ENCODE measurements around the gene CHD1L. TPM values are rescaled to one million over a fixed set of nuclear protein-coding genes. Genes with fewer than 3 reads are reported as not detected.

CHD1L gene
- polyA plus RNA-seq, 1 donor from 2014 or later: 29.5 TPM

DNA sequence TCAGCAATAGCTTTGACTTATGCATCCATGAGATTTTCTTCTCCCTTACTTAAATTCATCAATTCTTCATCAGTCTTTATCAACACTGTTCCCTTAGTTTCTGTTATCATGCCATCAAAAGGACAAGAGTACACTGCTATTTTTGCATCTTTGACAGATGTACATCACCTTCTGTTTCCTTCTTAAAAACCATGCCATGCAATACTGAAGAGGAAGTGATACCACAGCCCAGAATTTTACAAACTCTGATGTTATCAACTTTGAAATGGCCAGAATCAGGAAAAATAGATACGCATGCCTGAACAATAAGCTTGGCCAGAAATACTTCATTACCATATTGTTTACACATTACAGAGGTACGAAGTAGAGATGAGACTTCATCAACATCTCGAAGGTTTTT, 38.4 kb upstream of the CHD1L start:
- Histone ChIP-seq H3K27ac (ENCODE audit: low read length) (no peak overlapping the region), H3K4me2 (ENCODE audit: low read length) (no peak overlapping the region), H3K27me3 (ENCODE audit: insufficient read depth, low read depth, low read length) (no peaks in the 10 kb centered on the region), H4K20me1 (ENCODE audit: insufficient read depth) (no peaks in the 10 kb centered on the region), H3K79me2 (replicated peaks; ENCODE audit: insufficient read depth, low read length) (no peaks in the 10 kb centered on the region), H3F3A (ENCODE audit: insufficient read depth, low read length, poor library complexity, severe bottlenecking) (no peaks in the 10 kb centered on the region), H3K36me3 (ENCODE audit: insufficient read depth, low read length) (no peaks in the 10 kb centered on the region), H3K4me3 (ENCODE audit: low read length) (no peak overlapping the region), H3K9me3 (ENCODE audit: low read length) (no peaks in the 10 kb centered on the region), H3K9ac (ENCODE audit: low read length) (no peak overlapping the region), H2AFZ (ENCODE audit: low read depth, low read length) (no peak overlapping the region), H3K9me2 (ENCODE audit: insufficient read depth, low read length) (no peaks in the 10 kb centered on the region)
- TF ChIP-seq RAD21 (conservative IDR thresholded peaks at IDR 0.05) (no peak), CTCF (IDR thresholded peaks at IDR 0.05; ENCODE audit: poor library complexity, severe bottlenecking) (no peak), EP300 (conservative IDR thresholded peaks at IDR 0.05; ENCODE audit: poor library complexity, severe bottlenecking) (no peak), POLR2AphosphoS5 (IDR thresholded peaks at IDR 0.05) (no peak), REST (IDR thresholded peaks at IDR 0.05; ENCODE audit: borderline replicate concordance) (no peak), MXI1 (conservative IDR thresholded peaks at IDR 0.05; ENCODE audit: poor library complexity, severe bottlenecking) (no peak), TAF1 (IDR thresholded peaks at IDR 0.05; ENCODE audit: low read depth) (no peak), SMC3 (conservative IDR thresholded peaks at IDR 0.05; ENCODE audit: poor library complexity) (no peak), EZH2 (IDR thresholded peaks at IDR 0.05; ENCODE audit: borderline replicate concordance, insufficient read depth, low read length, poor library complexity, severe bottlenecking) (no peak)

GRCh38 chr1:147207192-147207591, 35.3 kb upstream of the CHD1L start:
- H3K27ac ChIP-seq (ENCODE audit: low read length): no peak overlapping the region
- H3F3A ChIP-seq (ENCODE audit: insufficient read depth, low read length, poor library complexity, severe bottlenecking): no peaks in the 10 kb centered on the region
- no peak overlapping the region for H3K4me3 ChIP-seq (ENCODE audit: low read length)
- no peak overlapping the region for H3K9ac ChIP-seq (ENCODE audit: low read length)
- no peaks in the 10 kb centered on the region for H3K27me3 ChIP-seq (ENCODE audit: insufficient read depth, low read depth, low read length)
- no peaks in the 10 kb centered on the region for H3K36me3 ChIP-seq (ENCODE audit: insufficient read depth, low read length)
- TF ChIP-seq POLR2AphosphoS5 (IDR thresholded peaks at IDR 0.05): no peak
- TF ChIP-seq SMC3 (conservative IDR thresholded peaks at IDR 0.05; ENCODE audit: poor library complexity): no peak
- H3K9me2 ChIP-seq (ENCODE audit: insufficient read depth, low read length): no peaks in the 10 kb centered on the region
- H2AFZ ChIP-seq (ENCODE audit: low read depth, low read length): no peak overlapping the region
- no peak overlapping the region for H3K4me2 ChIP-seq (ENCODE audit: low read length)
- H3K79me2 ChIP-seq (replicated peaks; ENCODE audit: insufficient read depth, low read length): no peaks in the 10 kb centered on the region
- no peaks in the 10 kb centered on the region for H4K20me1 ChIP-seq (ENCODE audit: insufficient read depth)
- H3K9me3 ChIP-seq (ENCODE audit: low read length): no peaks in the 10 kb centered on the region

DNA sequence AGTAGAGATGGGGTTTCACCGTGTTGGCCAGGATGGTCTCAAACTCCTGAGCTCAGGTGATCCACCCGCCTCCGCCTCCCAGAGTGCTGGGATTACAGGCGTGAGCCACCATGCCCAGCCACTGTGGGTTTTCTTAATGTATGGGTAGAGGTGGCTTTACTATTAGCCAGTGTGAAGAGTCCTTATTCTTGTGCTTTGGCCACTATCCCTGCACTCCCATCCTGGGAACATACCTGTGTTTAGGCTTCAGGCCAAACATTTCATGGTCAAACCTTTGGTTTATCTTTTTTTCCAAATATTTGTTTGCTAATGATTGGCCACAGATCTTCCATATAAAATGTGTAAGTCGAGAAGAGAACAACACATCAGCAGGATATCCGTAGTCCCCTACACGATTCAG, 33.9 kb upstream of the CHD1L start:
- H3F3A ChIP-seq (ENCODE audit: insufficient read depth, low read length, poor library complexity, severe bottlenecking): no peaks in the 10 kb centered on the region
- no peak overlapping the region for H3K4me2 ChIP-seq (ENCODE audit: low read length)
- no peak overlapping the region for H3K27ac ChIP-seq (ENCODE audit: low read length)
- H3K27me3 ChIP-seq (ENCODE audit: insufficient read depth, low read depth, low read length): no peaks in the 10 kb centered on the region
- H3K36me3 ChIP-seq (ENCODE audit: insufficient read depth, low read length): no peaks in the 10 kb centered on the region
- H3K9me3 ChIP-seq (ENCODE audit: low read length): no peaks in the 10 kb centered on the region
- no peak overlapping the region for H3K4me3 ChIP-seq (ENCODE audit: low read length)
- no peak overlapping the region for H3K9ac ChIP-seq (ENCODE audit: low read length)
- H3K79me2 ChIP-seq (replicated peaks; ENCODE audit: insufficient read depth, low read length): no peaks in the 10 kb centered on the region
- no peak overlapping the region for H2AFZ ChIP-seq (ENCODE audit: low read depth, low read length)
- no peaks in the 10 kb centered on the region for H3K9me2 ChIP-seq (ENCODE audit: insufficient read depth, low read length)
- no peaks in the 10 kb centered on the region for H4K20me1 ChIP-seq (ENCODE audit: insufficient read depth)
- TF ChIP-seq POLR2AphosphoS5 (IDR thresholded peaks at IDR 0.05) (no peak), CTCF (IDR thresholded peaks at IDR 0.05; ENCODE audit: poor library complexity, severe bottlenecking) (no peak), EZH2 (IDR thresholded peaks at IDR 0.05; ENCODE audit: borderline replicate concordance, insufficient read depth, low read length, poor library complexity, severe bottlenecking) (no peak), EP300 (conservative IDR thresholded peaks at IDR 0.05; ENCODE audit: poor library complexity, severe bottlenecking) (no peak), RAD21 (conservative IDR thresholded peaks at IDR 0.05) (no peak), REST (IDR thresholded peaks at IDR 0.05; ENCODE audit: borderline replicate concordance) (no peak), TAF1 (IDR thresholded peaks at IDR 0.05; ENCODE audit: low read depth) (no peak), MXI1 (conservative IDR thresholded peaks at IDR 0.05; ENCODE audit: poor library complexity, severe bottlenecking) (no peak), SMC3 (conservative IDR thresholded peaks at IDR 0.05; ENCODE audit: poor library complexity) (no peak)
